A549 (cell line): ENCODE results near the gene KRT8. TPM values are rescaled to one million over a fixed set of nuclear protein-coding genes. Genes with fewer than 3 reads are reported as not detected.

Experiments
- ATAC-seq, 2 experiments: fragments of 200-7000 bp in 1 of 2; fragments of >200 bp in 1 of 2; cut with Nextera tagmentation in 1 of 2; cut with Tn5 transposase in 1 of 2; 3 replicates each; pipeline versions ENCODE4 v1.8.0 to v1.9.1; 2018 to 2020; ENCODE audit warnings: mild to moderate bottlenecking in 1 of 2, moderate library complexity in 1 of 2
- CTCF ChIA-PET: fragments of 300-600 bp; sonication (Branson Sonifier 250); formaldehyde crosslinking; extraction: SDS; loops from one replicate; lab custom pipeline; 2021; ENCODE audit warnings: antibody characterized with exemption, inconsistent platforms; lab: Yijun Ruan, JAX
- POLR2A ChIA-PET: fragments of 350-600 bp; formaldehyde crosslinking; extraction: SDS; loops from one replicate; lab custom pipeline; 2021; ENCODE audit warnings: antibody characterized with exemption, inconsistent platforms; lab: Yijun Ruan, JAX
- DNase-seq, 2 experiments: peaks; one replicate each; pipeline versions ENCODE4 v3.0.0 to v3.0.0-alpha.2; 2011 to 2016; ENCODE audit warnings: low read depth in 1 of 2, low spot score in 1 of 2
- FAIRE-seq: peaks from 2 replicates; lab custom pipeline; 2011; peaks lifted over from hg19 to GRCh38; lab: Jason Lieb, UNC
- H3K27ac ChIP-seq, 2 experiments: fragments of >200 bp; sonication (Bioruptor Twin); formaldehyde crosslinking; 3 replicates each; pipeline ENCODE4 v1.5.1; 2016 to 2017
- H3K4me1 ChIP-seq: fragments of >200 bp; sonication (Bioruptor Twin); formaldehyde crosslinking; 3 replicates; pipeline ENCODE4 v1.6.1; 2016
- H3K4me2 ChIP-seq: fragments of >200 bp; sonication (Bioruptor Twin); formaldehyde crosslinking; 3 replicates; pipeline ENCODE4 v1.6.1; 2016
- H3K4me3 ChIP-seq: fragments of >200 bp; sonication (Bioruptor Twin); formaldehyde crosslinking; 3 replicates; pipeline ENCODE4 v1.5.1; 2016
- H3K9me3 ChIP-seq: fragments of >200 bp; sonication (Bioruptor Twin); formaldehyde crosslinking; 3 replicates; pipeline ENCODE4 v1.6.1; 2016
- BHLHE40 ChIP-seq: IDR thresholded peaks from 2 replicates; pipeline ENCODE4 v1.6.1; 2012; ENCODE audit warnings: low read depth, low read length, inconsistent platforms
- CBX2 ChIP-seq: fragments of 200-600 bp; sonication (generic); IDR thresholded peaks from 2 replicates; pipeline ENCODE4 v1.6.1; 2016; ENCODE audit warnings: low read depth, mild to moderate bottlenecking, borderline replicate concordance
- CBX8 ChIP-seq: fragments of 200-600 bp; sonication (generic); IDR thresholded peaks from 2 replicates; pipeline ENCODE4 v1.6.1; 2016
- CHD4 ChIP-seq: fragments of 200-600 bp; sonication (generic); IDR thresholded peaks from 2 replicates; pipeline ENCODE4 v1.6.1; 2016; ENCODE audit warnings: antibody characterized with exemption, mild to moderate bottlenecking, borderline replicate concordance
- EHF ChIP-seq: fragments of 250-450 bp; sonication (Bioruptor Pico); IDR thresholded peaks from 2 replicates; pipeline ENCODE4 v1.5.0; 2020; ENCODE audit warnings: mild to moderate bottlenecking
- EP300 ChIP-seq, 2 experiments: fragments of >200 bp; sonication (Bioruptor Twin); formaldehyde crosslinking; IDR thresholded peaks; 2 replicates in 1 of 2; 3 replicates in 1 of 2; pipeline ENCODE4 v1.6.1; 2016 to 2017
- ESRRA ChIP-seq: fragments of 150-350 bp; IDR thresholded peaks from 2 replicates; pipeline ENCODE4 v1.6.1; 2014; ENCODE audit warnings: mild to moderate bottlenecking, low read length, borderline replicate concordance
- FOXS1 ChIP-seq: fragments of 250-450 bp; sonication (Bioruptor Pico); IDR thresholded peaks from 2 replicates; pipeline ENCODE4 v1.5.0; 2020; ENCODE audit warnings: mild to moderate bottlenecking, moderate library complexity
- HOXB13 ChIP-seq: fragments of 250-450 bp; sonication (Bioruptor Pico); IDR thresholded peaks from 2 replicates; pipeline ENCODE4 v1.5.0; 2020; ENCODE audit warnings: low read depth, mild to moderate bottlenecking, moderate library complexity
- KDM1A ChIP-seq: fragments of 200-600 bp; sonication (generic); IDR thresholded peaks from 2 replicates; pipeline ENCODE4 v1.6.1; 2016; ENCODE audit warnings: low read depth, mild to moderate bottlenecking
- KDM5A ChIP-seq: fragments of 200-600 bp; sonication (generic); IDR thresholded peaks from 2 replicates; pipeline ENCODE4 v1.6.1; 2016; ENCODE audit warnings: antibody characterized with exemption, mild to moderate bottlenecking
- MAFK ChIP-seq: fragments of 450-650 bp; IDR thresholded peaks from 2 replicates; pipeline ENCODE4 v1.6.1; 2014; ENCODE audit not compliant: partially characterized antibody
- PHF8 ChIP-seq: fragments of 200-600 bp; sonication (generic); IDR thresholded peaks from 2 replicates; pipeline ENCODE4 v1.6.1; 2016; ENCODE audit warnings: low read depth, mild to moderate bottlenecking, antibody characterized with exemption, moderate library complexity, borderline replicate concordance
- RCOR1 ChIP-seq: fragments of 150-350 bp; IDR thresholded peaks from 2 replicates; pipeline ENCODE4 v1.6.1; 2014; ENCODE audit warnings: antibody characterized with exemption, low read length, low read depth
- RFX5 ChIP-seq: fragments of 450-650 bp; IDR thresholded peaks from 2 replicates; pipeline ENCODE4 v1.7.1; 2014; ENCODE audit warnings: antibody characterized with exemption, mild to moderate bottlenecking, moderate library complexity
- SMC3 ChIP-seq: fragments of >200 bp; sonication (Bioruptor Twin); formaldehyde crosslinking; IDR thresholded peaks from 3 replicates; pipeline ENCODE4 v1.6.1; 2018; ENCODE audit warnings: inconsistent platforms
- SREBF2 ChIP-seq: fragments of 450-650 bp; IDR thresholded peaks from 2 replicates; pipeline ENCODE4 v1.6.1; 2014; ENCODE audit warnings: mild to moderate bottlenecking, moderate library complexity
- WGBS: methylation state at CpG from one replicate; pipeline ENCODE4 v1.1.6; 2017; ENCODE audit errors: missing lambda C conversion rate; 5-methylcytosine and 5-hydroxymethylcytosine counted together
- polyA plus RNA-seq, 4 experiments: library from polyadenylated mRNA; depleted of rRNA in 3 of 4; stranded (reverse); fragments of >200 nt; fragmentation: RNase III in 1 of 4; extraction: RNeasy Plus Mini Kit Qiagen cat#74134 plus additional on column Dnase treatment in 1 of 4; gene quantifications; 2 replicates in 3 of 4; 3 replicates in 1 of 4; pipeline ENCODE4 v1.2.3, GENCODE V29; 2011 to 2017
- TF ChIP-seq, protein P1 (sequence below): fragments of 450-650 bp; IDR thresholded peaks from 2 replicates; pipeline ENCODE4 v1.6.1; 2014; ENCODE audit warnings: antibody characterized with exemption
- TF ChIP-seq, protein P2 (sequence below): IDR thresholded peaks from 2 replicates; pipeline ENCODE4 v1.6.1; 2012
- TF ChIP-seq, protein P3 (sequence below): fragments of >200 bp; sonication (Bioruptor Twin); formaldehyde crosslinking; IDR thresholded peaks from 3 replicates; pipeline ENCODE4 v1.5.1; 2016
- TF ChIP-seq, protein P4 (sequence below): fragments of 200-600 bp; sonication (generic); IDR thresholded peaks from 2 replicates; pipeline ENCODE4 v1.6.1; 2016; ENCODE audit warnings: antibody characterized with exemption, mild to moderate bottlenecking, moderate library complexity
- TF ChIP-seq, protein P5 (sequence below): fragments of 250-450 bp; sonication (Bioruptor Pico); IDR thresholded peaks from 2 replicates; pipeline ENCODE4 v1.5.0; 2020; ENCODE audit warnings: low read depth, mild to moderate bottlenecking, moderate library complexity

The KRT8 gene
- polyA plus RNA-seq, 2 of the 4 experiments (the other 2 are of a cell fraction) = 2,250 to 3,633 TPM

DNA sequence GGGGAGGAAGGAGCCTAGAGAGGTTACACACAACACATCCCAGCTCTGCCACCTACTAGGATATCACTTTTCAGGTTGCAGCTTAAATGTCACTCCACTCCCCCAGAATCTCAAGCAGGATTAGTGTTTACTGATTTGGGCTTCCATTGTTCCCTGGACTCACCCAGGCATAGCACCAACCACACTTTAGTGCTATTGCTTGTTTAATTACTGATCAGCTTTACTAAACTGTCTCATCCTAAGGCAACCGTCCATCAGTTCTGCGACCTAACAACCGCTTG, 38.0 kb upstream of the KRT8 start:
- no peak for DNase-seq
- CTCF ChIA-PET = interaction anchor here (0.9 to 4.8 kb wide), 9 partner anchors 9 to 63 kb away, joined by 3 to 37 read pairs (median 11); partner anchors contain the start of gene KRT8
- peaks cover 6% of the 10 kb centered on the region; the same call in 2 of the 3 replicates for H3K9me3 ChIP-seq
- TF ChIP-seq, protein P1, sequence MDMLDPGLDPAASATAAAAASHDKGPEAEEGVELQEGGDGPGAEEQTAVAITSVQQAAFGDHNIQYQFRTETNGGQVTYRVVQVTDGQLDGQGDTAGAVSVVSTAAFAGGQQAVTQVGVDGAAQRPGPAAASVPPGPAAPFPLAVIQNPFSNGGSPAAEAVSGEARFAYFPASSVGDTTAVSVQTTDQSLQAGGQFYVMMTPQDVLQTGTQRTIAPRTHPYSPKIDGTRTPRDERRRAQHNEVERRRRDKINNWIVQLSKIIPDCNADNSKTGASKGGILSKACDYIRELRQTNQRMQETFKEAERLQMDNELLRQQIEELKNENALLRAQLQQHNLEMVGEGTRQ = no peak
- TF ChIP-seq CBX2 = no peak
- TF ChIP-seq HOXB13 (CRISPR knock-in tag) = no peak
- TF ChIP-seq, protein P2, sequence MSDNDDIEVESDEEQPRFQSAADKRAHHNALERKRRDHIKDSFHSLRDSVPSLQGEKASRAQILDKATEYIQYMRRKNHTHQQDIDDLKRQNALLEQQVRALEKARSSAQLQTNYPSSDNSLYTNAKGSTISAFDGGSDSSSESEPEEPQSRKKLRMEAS = no peak
- TF ChIP-seq, protein P3, sequence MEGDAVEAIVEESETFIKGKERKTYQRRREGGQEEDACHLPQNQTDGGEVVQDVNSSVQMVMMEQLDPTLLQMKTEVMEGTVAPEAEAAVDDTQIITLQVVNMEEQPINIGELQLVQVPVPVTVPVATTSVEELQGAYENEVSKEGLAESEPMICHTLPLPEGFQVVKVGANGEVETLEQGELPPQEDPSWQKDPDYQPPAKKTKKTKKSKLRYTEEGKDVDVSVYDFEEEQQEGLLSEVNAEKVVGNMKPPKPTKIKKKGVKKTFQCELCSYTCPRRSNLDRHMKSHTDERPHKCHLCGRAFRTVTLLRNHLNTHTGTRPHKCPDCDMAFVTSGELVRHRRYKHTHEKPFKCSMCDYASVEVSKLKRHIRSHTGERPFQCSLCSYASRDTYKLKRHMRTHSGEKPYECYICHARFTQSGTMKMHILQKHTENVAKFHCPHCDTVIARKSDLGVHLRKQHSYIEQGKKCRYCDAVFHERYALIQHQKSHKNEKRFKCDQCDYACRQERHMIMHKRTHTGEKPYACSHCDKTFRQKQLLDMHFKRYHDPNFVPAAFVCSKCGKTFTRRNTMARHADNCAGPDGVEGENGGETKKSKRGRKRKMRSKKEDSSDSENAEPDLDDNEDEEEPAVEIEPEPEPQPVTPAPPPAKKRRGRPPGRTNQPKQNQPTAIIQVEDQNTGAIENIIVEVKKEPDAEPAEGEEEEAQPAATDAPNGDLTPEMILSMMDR = no peak
- TF ChIP-seq KDM5A = no peak
- no peak for TF ChIP-seq RFX5
- TF ChIP-seq, protein P4, sequence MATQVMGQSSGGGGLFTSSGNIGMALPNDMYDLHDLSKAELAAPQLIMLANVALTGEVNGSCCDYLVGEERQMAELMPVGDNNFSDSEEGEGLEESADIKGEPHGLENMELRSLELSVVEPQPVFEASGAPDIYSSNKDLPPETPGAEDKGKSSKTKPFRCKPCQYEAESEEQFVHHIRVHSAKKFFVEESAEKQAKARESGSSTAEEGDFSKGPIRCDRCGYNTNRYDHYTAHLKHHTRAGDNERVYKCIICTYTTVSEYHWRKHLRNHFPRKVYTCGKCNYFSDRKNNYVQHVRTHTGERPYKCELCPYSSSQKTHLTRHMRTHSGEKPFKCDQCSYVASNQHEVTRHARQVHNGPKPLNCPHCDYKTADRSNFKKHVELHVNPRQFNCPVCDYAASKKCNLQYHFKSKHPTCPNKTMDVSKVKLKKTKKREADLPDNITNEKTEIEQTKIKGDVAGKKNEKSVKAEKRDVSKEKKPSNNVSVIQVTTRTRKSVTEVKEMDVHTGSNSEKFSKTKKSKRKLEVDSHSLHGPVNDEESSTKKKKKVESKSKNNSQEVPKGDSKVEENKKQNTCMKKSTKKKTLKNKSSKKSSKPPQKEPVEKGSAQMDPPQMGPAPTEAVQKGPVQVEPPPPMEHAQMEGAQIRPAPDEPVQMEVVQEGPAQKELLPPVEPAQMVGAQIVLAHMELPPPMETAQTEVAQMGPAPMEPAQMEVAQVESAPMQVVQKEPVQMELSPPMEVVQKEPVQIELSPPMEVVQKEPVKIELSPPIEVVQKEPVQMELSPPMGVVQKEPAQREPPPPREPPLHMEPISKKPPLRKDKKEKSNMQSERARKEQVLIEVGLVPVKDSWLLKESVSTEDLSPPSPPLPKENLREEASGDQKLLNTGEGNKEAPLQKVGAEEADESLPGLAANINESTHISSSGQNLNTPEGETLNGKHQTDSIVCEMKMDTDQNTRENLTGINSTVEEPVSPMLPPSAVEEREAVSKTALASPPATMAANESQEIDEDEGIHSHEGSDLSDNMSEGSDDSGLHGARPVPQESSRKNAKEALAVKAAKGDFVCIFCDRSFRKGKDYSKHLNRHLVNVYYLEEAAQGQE = no peak
- no peak for TF ChIP-seq KDM1A
- no peak for TF ChIP-seq EP300 (IDR thresholded peaks at IDR 0.05)
- TF ChIP-seq ESRRA = no peak
- TF ChIP-seq EHF (CRISPR knock-in tag) = no peak
- no peak for TF ChIP-seq CHD4
- no peak for TF ChIP-seq PHF8
- no peak for TF ChIP-seq FOXS1
- TF ChIP-seq SREBF2 = no peak
- no peak for TF ChIP-seq MAFK
- H3K4me2 ChIP-seq = peak overlapping the region; percentile 9; the same call in 1 of the 3 replicates
- 97% methylated on average over 3 of the region's 3 CpGs for WGBS
- H3K27ac ChIP-seq = peak overlapping the region; percentile 96 to 97
- H3K4me3 ChIP-seq = no peak overlapping the region
- no peak for ATAC-seq
- peaks cover 55% of the 10 kb centered on the region for H3K4me1 ChIP-seq
- FAIRE-seq = no peak
- POLR2A ChIA-PET = no interaction called here

DNA sequence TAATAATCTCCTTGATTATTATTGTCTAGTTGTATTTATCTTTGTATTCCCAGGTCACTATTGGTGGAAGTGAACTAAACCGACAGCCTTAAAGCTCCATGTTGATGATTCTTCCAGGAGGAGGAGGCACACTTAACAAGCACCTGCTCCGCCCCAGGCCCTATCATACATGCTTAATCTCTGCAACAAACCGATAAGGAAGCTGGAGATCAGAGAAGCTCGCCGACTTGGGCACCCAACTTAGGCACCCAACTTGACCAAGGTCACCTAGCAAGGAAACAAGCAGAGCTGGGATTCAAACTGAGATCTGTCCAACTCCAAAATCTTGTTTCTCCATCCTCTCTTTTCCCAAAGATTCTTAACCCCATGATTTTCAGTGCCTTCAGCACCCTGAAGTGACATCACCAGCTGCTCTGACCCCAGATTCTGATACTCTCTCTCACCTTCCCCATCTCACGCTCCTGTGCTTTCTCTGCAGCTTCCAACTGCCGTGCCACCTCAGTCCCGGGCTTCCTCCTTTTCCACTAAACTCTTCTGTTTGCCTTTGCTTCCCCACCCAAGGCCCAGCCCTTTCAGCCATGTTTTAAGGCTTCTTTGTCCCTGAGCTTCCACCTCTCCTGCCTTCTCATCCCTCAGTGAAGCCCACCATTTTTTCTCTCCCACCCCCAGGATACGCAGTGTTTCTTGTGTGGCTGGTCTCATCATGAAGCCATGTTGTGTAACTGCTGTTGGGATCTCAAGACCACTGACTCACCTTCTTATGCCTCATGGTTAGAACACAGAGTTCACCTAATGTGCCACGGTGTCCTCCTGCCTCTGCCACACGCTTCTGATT, 37.4 kb upstream of the KRT8 start:
- FAIRE-seq = no peak
- Histone ChIP-seq H3K4me2 (peak overlapping the region; percentile 9; the same call in 1 of the 3 replicates), H3K9me3 (peaks cover 6% of the 10 kb centered on the region; the same call in 2 of the 3 replicates), H3K27ac (peak overlapping the region; percentile 96 to 97), H3K4me3 (no peak overlapping the region), H3K4me1 (peaks cover 50% of the 10 kb centered on the region)
- DNase-seq = no peak
- no peak for ATAC-seq
- POLR2A ChIA-PET = interaction anchor here (1.2 to 2.0 kb wide), 2 partner anchors 30 to 38 kb away, joined by 4 to 11 read pairs; partner anchors contain the start of gene KRT8
- 90% methylated on average over 11 of the region's 11 CpGs for WGBS
- CTCF ChIA-PET = interaction anchor here (0.7 to 4.8 kb wide), 15 partner anchors 9 to 799 kb away, joined by 3 to 37 read pairs (median 5); partner anchors contain the start of gene KRT8
- TF ChIP-seq, protein P3 = no peak
- TF ChIP-seq, protein P1 = no peak
- TF ChIP-seq RCOR1 (no peak), KDM1A (no peak), EP300 (IDR thresholded peaks at IDR 0.05) (no peak), BHLHE40 (no peak), SMC3 (no peak), SREBF2 (no peak), CBX8 (no peak)
- TF ChIP-seq, protein P5, sequence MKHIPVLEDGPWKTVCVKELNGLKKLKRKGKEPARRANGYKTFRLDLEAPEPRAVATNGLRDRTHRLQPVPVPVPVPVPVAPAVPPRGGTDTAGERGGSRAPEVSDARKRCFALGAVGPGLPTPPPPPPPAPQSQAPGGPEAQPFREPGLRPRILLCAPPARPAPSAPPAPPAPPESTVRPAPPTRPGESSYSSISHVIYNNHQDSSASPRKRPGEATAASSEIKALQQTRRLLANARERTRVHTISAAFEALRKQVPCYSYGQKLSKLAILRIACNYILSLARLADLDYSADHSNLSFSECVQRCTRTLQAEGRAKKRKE (CRISPR knock-in tag) = no peak
